GM21423 (cell line): ENCODE data around the gene KCNAB2.

ENCODE experiments used
- ATAC-seq: cut with Tn5 transposase; IDR thresholded peaks from one replicate; pipeline ENCODE4 v1.9.1; 2021; ENCODE audit warnings: mild to moderate bottlenecking, moderate library complexity; ENCODE audit not compliant: unreplicated experiment

KCNAB2 gene

DNA sequence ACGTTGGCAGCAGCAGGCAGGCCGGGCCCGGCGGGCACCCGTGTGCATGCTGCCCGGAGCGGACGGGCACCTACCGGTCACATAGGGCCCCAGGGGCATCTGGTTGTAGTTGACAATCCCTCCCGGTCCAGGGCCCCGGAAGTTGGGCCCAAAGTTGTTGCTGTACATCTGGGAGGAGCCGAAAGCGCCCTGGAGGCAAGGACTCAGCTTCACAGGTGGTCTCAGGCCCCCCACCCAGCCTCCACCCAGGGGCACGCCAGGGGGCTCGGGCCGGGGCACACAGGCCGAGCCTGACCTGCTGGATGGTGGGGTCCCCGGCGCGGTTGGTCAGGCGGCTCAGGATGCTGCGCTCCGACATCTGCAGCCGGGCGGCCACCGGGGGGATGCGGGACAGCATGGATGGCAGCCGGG is 60.6 kb downstream of the KCNAB2 start:
- no peak for ATAC-seq

DNA sequence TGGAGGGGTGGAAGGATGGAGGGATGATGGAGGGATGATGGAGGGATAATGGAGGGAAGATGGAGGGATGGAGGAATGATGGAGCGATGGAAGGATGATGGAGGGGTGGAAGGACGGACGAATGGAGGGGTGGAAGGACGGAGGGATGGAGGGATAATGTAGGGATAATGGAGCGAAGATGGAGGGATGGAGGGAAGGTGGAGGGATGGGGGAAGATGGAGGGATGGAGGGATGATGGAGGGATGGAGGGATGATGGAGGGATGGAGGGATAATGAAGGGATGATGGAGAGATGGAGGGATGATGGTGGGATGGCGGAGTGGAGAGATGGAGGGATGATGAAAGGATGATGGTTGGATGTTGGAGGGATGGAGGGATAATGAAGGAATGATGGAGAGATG is 61.3 kb downstream of the KCNAB2 start:
- no peak for ATAC-seq

DNA sequence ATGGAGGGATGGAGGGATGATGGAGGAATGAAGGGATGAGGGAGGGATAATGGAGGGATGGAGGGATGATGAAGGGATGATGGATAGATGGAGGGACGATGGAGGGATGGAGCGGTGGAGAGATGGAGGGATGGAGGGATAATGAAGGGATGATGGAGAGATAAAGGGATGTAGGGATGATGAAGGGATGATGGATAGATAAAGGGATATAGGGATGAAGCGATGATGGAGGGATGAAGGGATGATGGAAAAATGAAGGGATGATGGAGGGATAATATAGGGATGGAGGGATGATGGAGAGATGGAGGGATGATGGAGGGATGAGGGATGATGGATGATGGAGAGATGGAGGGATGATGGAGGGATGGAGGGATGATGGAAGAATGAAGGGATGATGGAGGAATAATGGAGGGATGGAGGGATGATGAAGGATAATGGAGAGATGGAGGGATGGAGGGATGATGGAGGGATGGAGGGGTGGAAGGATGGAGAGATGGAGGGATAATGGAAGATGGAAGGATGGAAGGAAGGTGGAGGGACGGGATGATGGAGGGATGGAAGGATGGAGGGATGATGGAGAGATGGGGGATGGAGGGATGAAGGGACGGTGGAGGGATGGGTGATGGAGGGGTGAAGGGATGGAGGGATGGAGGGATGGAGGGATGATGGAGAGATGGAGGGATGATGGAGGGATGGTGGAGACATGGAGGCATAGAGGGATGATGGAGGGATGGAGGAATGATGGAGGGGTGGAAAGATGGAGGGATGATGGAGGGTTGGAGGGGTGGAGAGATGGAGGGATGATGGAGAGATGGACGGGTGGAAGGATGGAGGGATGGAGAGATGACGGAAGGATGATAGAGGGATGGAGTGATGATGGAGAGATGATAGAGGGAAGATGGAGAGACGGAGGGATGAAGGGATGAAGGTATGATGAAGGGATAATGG is 62.0 kb downstream of the KCNAB2 start:
- no peak for ATAC-seq

DNA sequence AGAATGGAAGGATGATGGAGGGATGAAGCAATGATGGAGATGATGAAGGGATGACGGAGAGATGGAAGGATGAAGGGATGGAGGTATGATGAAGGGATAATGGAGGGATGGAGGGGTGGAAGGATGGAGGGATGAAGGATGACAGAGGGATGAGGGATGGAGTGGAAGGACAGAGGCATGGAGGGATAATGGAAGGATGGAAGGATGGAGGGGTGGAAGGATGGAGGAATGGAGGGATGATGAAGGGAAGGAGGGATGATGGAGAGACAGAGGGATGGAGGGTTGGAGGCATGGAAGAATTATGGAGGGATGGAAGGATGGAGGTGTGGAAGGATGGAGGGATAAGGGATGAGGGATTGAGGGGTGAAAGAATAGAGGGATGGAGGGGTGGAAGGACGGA is 62.8 kb downstream of the KCNAB2 start:
- ATAC-seq: no peak

DNA sequence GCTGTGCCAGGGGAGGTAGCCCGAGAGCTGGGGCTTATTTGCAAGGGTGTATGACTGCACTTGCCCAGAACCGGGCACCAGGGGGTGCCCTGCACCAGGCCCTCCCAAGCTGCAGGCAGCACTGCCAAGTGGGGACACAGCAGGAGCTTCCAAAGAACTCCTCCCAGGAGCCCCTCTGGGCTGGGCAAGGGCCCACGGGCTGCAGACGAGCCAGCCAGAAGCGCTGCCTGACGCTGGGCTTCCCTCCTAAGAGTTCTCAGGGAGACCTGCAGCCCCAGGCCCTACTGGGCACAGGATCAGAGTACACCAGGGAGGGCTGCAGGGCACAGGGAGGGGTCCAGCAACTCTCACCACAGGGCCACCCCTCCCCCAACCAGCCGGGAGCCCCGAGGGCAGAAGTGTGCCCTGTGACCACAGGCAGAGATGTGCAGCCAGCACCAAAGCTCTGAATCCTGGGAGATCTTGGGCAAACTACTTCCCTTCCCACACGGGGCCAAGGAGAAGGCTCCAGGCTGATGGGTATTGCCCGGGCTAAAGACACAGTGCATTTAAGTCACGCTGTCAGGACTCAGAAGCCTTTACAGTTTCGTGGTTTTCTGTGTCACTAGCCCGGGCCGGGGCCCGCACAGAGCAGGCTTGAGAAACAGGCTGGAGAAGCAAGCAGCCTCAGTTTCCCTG is 63.4 kb downstream of the KCNAB2 start:
- ATAC-seq: no peak

DNA sequence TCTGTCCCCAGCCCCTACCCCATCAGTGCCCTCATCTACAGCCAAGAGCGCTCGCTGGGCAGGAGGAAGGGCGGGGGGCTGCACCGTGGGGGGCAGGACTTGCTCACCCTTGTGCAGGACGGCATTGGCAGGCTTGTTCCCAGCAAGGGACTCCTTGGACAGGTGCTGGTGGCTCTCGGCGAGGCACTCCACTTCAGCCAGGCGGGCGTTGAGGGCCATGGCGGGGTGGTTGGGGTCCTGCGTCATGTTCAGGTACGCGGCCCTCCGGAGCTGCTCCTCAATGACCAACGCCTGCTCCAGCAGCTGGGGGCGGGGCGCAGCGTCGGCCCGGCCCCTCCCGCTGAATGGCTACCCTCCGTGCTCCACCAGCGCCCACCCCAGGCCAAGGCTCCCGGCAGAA is 64.0 kb downstream of the KCNAB2 start:
- no peak for ATAC-seq

DNA sequence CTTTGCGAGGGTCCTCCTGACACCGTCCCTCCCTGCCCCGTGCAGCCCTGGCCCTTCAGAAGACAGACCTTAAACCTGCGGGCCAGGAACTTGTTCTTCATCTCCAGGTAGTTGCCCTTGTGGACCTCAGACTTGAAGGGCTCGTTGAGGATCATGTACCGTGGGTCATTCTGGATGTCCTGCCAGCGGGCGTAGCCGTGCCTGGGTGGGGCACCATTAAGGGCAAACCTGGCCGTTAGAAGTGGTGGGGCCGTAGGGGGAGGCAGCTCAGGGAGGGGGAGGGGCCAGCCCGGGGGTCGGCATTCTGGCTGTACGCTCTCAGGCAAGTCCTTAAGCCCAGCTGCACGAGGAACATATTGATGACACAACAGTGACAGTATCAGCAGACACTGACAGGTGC is 64.6 kb downstream of the KCNAB2 start:
- no peak for ATAC-seq

DNA sequence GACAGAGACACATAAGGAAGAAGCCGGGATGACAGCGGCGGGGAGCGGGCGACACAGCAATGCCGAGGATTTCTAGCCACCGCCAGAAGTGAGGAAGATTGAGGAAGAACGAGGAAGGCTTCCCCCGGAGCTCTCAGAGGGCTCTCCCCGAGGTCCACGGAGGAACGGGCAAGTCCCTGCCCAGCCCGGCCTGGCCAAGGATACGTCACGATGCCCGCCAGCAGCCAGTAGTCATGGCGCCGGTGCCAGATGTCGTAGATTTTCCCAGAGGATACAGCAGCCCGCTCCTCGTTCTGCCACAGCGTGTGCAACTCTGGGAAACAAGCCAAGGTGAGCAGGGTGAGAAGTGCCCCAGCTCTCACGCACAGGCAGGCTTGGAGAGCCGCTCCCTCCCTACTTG is 65.9 kb downstream of the KCNAB2 start:
- no peak for ATAC-seq

DNA sequence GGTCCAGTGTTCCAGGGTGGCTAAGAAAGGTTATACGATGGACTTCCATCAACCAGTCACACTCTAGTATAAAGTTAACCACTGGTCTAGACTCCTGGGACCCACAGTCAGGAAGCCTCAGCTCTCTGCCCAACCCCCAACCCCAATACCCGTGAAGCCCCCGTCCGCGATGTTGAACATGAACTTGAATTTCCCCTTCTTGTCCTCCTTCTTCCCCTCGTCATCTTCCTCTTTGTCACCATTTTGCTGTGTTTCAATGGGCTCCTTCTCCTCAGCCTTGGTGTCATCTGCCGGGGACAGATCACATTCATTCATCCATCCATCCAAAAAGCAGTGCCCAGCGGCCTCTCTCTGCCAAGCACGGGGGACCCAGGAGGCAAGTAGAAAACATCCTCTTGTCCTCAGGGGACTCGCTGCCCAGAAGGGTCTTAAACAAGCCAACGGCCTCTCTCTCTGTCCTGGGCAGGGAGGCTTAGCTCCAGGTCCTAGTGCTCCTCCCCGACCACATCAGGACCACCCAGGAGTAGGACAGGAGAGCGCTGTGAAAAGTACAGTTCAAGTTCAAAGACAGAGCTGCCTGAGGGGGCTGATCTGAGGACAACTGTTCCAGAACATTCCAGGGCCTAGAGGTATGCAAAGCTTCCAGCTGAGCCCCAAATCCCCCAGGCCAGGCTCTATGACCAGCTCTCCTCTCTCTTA is 66.5 kb downstream of the KCNAB2 start:
- no peak for ATAC-seq

DNA sequence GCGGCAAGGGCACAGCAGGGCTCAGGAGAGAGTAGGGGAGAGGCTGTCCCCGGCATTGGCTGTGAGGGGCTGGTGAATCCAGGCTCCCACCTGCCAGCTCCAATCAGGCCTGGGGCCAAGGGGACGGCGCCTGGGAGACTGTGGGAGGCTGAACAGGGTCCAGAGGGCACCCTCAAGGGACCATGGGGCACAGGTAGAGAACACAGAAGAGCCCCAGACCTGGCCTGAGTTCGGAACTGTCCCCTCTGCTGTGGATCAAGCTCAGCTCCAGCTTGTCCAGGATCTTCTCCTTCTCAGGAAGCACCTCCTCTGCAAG is 67.0 kb downstream of the KCNAB2 start:
- ATAC-seq: no peak

DNA sequence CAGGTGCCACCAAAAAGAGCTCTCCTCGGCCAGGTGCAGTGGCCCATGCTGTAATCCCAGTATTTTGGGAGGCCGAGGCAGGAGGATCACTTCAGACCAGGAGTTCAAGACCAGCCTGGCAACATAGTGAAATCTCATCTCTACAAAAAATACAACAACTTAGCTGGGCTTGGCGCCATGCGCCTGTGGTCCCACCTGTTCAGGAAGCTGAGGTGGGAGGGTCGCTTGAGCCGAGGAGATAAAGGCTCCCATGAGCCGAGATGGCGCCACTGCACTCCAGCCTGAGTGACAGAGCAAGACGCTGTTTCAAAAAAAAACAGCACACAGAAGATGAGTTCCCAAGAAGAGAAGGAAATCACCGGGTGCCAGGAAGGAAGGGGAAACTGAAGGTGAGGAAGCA is 67.4 kb downstream of the KCNAB2 start:
- no peak for ATAC-seq

DNA sequence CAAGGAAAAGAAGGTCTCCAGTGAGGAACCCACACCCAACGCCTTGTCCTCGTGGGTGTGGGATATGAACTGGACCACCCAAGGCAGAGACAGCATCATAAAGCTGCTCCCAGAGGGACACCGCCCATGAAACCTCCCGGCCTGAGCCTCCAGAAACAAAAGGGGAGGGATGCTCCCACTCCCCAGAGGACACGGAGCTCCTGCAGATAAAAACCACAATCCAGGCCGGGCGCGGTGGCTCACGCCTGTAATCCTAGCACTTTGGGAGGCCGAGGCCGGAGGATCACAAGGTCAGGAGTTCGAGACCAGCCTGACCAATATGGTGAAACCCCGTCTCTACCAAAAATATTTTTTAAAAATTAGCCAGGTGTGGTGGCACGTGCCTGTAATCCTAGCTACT is 68.1 kb downstream of the KCNAB2 start:
- ATAC-seq: no peak

DNA sequence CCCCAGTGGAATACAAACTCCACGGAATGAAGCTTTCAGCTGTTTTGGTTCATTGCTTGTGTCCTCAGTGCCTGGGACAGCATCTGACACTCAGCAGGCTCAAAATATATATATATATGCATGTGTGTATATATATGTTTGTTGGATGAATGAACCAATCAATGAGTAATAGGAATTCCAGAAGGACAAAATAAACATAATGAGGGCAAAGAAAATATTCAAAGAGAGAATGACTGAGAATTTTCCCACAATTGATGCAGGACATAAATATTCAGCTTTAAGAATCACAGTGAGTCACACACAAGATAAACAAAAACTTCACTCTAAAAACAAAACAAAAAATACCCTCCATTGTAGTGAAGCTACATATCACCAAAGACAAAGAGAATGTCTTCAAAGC is 70.4 kb downstream of the KCNAB2 start:
- ATAC-seq: no peak

DNA sequence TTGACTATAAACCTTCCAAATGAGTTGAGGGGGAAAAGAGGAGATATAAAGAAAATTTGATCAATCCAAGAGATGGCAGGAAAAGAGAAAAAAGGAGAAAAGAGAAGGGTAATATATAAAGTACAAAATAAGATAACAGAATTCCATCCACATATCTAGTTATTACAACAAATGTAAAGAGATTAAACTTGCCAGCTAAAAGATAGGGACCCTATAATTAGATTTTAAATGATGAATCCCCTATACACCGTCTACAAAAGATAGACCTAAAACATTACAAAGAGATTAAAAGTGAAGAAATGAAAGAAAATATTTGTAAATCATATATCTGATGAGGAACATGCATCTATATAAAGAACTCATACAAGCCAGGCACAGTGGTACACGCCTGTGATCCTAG is 71.4 kb downstream of the KCNAB2 start:
- ATAC-seq: no peak

DNA sequence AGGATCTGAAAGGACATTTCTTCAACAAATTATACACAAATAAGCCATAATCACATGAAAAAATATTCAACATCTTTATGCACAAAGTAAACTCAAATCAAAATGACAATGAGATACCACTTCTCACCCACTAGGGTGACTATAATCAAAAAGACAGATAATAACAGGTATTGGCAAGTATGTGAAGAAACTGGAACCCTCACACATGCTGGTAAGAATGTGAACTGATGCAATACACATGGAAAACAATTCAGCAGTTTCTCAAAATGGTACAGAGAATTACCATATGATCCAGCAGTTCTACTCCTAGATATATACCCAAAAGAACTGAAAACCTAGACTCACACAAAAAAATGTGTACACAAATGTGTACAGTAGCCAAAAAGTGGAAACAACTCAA is 71.9 kb downstream of the KCNAB2 start:
- ATAC-seq: no peak

DNA sequence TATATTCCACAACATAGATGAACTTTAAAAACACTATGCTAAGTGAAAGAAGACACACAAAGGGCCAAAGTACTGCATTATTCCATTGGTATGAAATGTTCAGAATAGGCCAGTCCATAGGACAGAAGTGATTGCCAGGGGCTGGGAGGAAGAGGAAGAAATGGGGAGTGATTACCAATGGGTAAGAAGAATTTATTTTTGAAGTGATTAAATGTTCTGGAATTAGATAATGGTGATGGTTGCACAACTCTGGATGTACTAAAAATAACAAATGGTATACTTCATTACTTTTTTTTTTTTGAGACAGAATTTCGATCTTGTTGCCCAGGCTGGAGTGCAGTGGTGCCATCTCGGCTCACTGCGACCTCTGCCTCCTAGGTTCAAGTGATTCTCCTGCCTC is 72.7 kb downstream of the KCNAB2 start:
- ATAC-seq: no peak

DNA sequence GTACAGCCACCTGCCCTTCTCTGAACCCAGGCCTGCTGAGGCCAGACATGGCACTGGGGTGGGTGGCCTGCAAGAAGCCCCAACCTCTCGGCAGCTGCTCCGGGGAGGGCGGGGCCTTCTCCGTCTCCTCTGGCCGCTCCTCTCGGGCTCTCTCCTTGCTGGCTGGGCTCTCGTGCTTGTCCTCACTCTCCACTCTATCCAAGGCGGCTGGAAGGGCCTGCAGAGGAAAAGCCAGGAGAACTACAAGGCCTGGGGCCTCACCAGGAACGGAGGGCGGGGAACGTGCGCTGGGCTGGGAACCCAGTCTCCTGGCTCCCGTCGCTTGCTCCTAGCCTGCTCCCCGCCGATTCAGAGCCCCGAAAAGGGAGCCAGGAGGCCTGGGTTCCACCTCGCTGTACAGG is 75.3 kb downstream of the KCNAB2 start:
- ATAC-seq: no peak

DNA sequence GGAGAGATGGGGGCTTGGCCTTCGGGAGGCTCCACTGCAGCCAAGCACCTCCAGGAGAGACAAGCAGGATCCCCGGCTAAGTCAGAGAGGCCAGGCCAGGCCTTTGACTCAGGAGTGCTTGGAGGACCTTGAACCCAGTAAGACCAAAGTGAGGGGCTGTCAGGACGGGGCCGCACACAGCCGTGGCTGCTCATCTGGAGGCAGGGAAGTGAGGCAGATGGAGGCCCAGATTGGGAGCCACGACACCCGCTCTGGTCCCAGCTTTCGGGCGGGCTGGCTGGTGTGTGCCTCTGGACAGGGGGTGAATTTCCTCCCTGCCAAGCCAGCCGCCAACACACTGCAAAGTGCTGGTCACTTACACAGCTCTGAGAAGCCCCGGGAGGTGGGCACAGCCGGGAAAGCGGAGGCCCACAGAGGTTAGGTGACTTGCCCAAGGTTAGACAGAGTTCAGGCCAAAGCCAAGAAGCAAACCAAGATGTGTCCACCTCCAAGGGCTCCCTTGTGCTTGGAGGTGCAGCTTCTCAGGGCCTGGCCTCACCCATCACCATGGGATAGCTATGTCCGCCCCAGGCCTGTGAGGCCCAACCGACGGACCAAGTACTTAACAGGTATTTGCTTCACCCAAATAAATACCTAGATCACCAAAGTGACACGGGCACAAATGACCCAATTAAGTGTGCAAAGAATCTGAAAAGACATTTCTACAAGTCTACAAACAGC is 76.1 kb downstream of the KCNAB2 start:
- ATAC-seq: no peak

DNA sequence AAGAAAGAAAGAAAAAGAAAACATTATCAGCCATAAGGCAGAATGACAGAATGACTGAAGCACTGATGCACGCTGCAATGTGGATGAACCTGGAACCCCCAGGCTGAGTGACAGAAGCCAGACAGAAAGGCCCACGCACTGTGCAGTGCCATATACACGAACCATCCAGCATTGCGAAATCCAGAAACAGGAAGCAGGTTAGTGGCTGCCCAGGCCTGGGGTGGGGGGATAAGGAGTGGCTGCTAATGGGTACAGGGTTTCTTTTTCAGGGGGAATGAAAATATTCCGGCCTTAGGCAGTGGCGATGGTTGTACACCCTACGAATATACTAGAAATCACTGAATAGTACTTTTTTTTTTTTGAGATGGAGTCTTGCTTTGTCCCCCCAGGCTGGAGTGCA is 77.4 kb downstream of the KCNAB2 start:
- ATAC-seq: no peak

DNA sequence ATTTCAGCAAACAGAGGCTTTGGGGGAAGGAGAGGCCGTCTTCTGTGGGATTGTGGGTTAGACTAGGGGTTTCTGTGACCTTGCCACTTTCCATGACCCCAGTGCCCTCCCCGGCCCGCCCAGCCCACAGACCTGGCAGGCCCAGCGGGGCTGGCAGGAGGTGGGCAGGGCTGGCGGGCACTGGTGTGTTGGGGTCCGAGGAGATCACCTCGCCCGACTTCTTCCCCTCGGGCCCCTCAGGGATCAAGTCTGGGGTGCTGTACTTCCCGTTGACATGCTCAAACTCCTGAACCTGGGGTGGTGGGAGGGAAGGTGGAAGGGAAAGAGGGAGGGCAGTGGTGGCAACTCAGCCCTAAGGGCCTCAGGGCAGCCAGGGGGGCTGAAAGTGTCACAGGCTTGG is 78.1 kb downstream of the KCNAB2 start:
- no peak for ATAC-seq

DNA sequence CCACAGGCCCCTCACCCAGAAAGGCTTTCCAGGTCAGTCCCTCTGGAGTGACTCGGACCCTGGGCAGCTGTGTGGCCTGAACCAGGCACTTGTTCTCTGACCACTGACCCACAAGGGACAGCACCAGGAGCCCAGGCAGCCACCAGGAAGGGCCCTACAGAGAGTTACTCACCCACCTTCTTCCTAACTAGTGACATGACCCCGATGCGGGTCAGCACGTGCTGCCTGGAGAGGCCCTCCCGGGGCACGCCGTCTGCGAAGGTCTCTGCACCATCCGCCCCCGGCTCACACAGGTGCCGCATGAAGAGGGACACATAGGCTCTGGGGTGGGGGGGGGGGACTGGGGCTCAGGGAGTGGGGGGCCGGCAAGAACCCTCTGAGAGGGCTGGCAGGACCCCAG is 78.7 kb downstream of the KCNAB2 start:
- ATAC-seq: no peak
